HG02938 (cell line): Measurements from ENCODE around the gene SNTG2.
"Not testable (repeated sequence)": the region's sequence is repeated elsewhere in the genome, so short reads cannot be mapped to it uniquely, and the experiment has no call there.

Experiments used
- ATAC-seq: cut with Tn5 transposase; IDR thresholded peaks from one replicate; pipeline ENCODE4 v1.9.1; 2021; ENCODE audit warnings: mild to moderate bottlenecking, moderate library complexity; ENCODE audit not compliant: unreplicated experiment

SNTG2 gene

DNA sequence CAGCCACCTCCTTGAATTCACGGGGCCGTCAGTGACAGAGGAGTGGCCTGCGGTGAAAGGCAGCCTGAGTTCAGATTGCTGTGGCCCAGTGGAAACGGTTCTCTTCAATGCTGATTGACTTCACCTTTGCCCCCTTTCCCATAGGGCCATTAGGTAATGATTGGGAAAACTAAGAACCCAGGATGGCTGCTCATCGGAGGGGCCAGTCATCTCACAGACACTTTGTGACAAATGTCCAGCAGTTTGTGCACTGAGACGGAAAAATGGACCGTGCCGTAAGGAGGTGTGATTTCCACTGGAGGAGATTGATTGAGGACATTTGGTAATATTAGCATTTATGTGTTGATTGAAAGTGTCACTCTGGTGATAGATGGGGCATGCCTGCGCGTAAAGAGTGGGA lies 402.9 kb downstream of the SNTG2 start:
- no peak for ATAC-seq

DNA sequence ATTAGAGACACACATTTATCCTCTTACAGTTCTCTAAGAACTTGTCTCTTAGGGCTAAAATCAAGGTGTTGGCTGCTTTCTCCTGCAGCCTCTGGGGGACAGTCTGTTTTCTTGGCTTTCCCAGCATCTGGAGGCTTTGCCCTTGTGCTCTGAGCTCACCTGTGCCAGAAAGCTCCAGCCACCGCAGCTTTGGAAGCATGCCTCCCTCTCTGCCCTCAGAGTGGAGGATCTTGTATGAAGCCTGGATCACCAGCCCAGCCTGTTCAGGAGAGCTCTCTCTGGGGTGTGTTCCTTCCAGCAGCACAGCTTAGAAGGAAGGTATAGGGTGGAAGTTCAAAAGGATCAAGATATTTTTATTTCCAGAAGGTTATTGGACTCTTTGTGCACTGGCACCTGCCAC lies 409.5 kb downstream of the SNTG2 start:
- no peak for ATAC-seq

DNA sequence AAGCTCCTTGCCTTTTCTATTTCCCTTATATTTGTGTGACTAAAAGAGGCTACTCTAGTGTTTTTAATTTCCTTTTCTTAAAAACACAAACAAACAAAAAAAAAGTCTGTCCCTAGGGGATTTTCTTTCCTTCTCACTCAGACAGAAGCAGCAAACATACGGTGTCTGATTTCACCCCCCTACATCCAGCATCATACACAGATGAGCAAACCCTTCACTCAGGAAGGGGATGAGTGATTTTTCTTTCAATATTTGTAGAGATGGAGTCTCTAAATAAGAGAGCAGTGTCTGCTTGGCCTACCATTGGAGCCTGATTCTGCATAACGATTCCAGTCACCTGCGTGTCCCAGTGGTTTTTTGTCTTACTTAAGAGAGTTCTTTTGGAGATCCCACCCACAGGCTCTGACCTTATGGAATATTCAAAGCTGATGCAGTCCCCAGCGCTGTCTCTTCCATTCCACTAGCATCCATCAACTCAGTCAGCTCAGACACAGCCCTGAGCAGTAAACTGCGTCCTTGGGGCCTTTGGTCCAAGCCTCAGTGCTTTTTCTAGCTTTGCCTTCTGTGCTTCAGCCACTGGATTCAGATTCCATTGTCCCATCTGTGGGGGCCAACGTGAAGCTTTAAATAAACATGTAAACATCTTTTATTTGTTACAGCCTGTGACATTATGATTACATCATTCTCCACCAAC lies 410.1 kb downstream of the SNTG2 start:
- no peak for ATAC-seq

DNA sequence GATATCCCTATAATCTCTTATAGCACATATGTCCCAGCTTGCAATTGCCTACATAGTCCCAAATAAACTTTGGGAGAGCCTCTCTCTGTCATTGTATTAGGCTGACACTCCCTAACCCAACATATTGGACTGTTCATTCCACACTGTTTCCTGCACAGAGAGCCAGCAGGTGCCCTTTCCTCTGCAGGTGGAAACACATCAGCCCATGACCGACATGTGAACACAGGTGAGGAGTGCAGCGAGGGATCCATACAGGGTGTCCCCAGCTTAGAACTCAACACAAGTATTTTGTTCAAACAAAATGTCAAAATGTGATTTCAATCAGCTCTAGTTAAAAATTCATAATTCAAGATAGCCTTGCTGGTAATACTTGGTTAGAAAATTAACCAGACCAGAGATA lies 412.7 kb downstream of the SNTG2 start:
- ATAC-seq = no peak

DNA sequence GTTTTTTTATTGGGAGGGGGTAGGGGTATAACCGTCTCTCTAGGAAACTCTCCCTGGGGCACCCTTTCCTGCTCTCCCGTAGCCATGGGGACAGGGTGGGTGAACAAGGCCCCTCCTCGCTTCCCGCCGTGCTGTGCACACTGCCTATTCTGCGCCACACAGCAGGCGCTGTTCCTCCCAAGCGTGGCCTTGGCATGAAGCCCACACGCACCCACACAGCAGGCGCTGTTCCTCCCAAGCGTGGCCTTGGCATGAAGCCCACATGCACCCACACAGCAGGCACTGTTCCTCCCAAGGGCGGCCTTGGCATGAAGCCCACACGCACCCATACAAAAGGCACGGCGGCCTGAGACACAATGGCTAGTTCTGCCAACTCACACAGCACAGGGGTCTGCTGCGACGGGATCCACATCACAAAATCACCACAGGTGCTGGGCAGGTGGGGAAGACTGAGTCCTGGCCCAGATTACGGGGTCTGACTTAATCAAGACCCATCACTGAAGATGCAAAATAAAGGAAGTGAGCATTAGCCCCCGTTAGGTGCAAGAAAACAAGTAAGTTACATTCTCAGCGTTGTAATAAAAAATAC lies 416.0 kb downstream of the SNTG2 start:
- no peak for ATAC-seq

DNA sequence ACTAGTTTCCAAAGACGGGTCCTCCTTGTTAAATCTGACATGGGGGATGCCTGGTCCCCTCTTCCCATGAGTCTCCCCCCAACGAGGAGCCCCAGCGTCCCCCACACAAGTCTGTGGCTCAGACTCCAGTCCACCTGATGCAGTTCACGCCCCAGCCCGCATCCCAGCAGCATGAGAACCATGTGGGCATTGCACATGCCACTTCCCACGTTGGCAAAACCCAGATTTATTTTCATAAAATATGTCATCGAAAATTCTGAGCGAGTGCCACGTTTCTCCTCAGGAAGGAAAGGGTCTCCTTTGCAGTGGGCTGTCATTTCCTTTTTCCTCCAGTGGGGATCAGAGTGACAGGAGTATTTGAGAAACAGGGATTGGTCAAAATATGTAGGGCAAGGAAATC lies 417.0 kb downstream of the SNTG2 start:
- ATAC-seq = no peak

DNA sequence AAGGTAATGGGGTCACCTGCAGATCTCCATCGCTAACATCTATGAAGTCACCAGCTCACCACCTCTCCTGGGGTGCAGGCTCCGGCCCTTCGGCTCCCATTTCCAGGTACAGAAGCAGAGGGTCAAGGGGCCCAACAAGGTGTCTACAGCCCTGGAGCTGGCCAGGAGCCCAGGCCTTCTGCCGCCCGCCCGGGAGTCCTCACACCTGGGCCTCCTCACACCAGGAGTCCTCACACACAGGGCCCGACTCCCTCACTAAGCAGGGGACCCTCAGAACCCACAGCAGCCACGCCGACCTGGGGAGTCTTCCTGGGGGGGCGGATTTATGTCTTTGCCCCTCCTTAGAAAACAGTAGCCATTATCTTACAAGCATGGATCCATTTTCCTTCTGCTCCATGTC lies 419.3 kb downstream of the SNTG2 start:
- no peak for ATAC-seq

DNA sequence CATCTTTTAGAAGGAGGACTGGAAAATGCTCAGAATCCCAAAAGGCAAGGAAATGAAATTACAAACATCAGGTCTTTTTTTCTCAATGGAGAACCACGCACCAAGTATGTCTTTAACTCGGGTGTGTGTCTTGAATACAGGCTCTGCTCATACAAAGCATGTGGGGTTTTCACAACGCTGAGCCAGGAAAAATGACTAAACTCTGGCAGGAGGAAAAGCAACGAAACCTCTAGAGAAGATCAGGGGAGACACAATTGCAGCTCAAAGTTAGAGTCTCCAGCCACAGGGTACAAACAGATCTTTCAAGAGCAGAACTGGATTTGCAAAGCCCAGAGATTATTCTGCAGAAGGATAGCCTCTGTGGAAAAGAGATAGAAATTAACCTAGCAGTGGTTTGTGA lies 419.8 kb downstream of the SNTG2 start:
- no peak for ATAC-seq

DNA sequence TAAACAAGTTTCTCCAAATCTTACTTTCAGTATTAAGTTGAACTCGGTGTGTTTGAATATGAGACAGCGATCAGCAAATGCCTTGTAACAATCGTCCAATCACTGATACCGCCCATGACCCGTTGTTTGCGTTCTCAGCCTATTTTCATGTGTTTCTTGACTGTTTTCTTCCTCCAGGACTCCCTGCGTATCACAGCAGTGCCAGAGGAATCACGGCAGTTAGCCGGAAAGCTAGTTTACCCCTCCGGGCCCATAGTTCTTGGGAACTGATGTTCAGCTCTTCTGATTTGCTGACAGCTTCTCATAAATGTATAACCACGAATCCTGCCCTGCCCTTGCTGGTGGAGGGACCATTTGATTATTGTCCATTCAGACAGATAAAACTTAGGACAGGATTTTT lies 420.4 kb downstream of the SNTG2 start:
- no peak for ATAC-seq

DNA sequence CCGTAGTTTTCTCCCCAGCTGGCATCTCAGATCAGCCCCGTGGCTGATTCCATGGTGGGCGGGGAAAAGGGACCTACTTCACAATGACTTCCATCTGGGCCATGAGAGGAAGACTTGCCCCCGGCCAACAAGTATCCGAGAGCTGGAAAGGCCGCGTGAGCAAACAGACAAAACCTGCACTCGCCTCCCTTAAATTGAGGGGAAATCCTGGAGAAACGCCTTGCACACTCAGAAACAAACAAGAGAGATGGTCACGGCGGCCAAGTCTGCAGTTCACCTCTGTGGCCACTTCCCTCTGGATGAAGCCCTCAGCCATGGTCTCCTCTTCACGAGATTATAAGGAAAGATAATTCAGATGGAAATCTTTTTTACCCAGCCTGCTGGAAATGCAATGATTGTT lies 423.2 kb downstream of the SNTG2 start:
- no peak for ATAC-seq

DNA sequence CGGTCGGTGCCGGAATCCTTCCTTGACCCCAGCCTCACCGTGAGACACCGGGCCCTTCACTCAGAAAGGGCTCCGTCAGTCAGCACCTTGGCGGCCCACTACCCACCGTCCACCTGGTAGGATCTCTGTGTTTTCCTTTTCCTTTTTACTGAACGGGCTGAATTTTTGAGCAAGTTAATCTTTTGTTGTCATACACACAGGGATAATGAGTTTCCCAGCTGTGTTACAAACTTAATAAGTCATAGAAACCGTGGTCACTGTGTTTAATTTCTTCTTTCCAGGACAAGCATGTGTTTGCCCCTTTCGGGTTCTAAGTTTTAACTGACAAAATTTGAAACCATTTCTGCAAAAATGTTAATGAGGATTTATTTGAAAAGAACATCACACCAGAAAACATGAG lies 423.6 kb downstream of the SNTG2 start:
- ATAC-seq = no peak

DNA sequence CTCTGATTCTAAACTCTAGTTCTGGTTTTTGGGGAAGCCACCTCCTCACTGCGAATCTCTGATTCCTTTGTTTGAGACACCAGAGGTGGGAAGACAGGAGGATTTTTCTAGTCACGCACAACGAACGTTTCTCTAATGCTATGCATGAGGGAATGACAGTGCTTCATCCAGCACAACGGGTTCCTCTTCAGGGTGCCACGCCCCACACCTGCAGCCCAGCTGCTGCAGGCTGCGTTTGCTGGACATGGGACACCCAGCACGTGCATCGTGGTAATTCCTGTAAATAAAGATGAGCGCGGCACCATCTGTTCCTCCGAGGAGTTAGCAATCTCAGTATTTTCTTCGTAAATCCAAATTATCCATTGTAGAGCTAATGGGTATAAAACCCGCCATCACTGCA lies 425.1 kb downstream of the SNTG2 start:
- no peak for ATAC-seq

DNA sequence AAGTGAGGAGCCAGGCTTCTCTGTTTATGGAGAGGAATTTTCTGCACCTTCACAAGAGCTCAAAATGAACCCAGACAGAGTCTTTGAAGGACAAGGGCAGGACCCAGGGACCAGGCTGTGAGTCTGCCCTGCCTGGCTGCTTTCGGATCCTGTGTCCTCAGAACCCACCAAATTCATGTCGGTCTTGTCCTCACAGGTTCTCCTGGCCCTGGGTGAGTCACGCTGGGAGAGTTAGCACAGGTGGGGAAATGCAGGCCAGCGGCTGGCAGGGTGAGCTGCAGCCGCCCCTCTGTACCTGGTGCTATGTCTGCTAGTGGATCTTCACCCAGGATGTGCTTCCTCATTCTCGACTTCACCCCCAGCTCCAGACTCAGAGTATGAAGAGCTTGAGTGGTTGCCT lies 426.8 kb downstream of the SNTG2 start:
- ATAC-seq = no peak

DNA sequence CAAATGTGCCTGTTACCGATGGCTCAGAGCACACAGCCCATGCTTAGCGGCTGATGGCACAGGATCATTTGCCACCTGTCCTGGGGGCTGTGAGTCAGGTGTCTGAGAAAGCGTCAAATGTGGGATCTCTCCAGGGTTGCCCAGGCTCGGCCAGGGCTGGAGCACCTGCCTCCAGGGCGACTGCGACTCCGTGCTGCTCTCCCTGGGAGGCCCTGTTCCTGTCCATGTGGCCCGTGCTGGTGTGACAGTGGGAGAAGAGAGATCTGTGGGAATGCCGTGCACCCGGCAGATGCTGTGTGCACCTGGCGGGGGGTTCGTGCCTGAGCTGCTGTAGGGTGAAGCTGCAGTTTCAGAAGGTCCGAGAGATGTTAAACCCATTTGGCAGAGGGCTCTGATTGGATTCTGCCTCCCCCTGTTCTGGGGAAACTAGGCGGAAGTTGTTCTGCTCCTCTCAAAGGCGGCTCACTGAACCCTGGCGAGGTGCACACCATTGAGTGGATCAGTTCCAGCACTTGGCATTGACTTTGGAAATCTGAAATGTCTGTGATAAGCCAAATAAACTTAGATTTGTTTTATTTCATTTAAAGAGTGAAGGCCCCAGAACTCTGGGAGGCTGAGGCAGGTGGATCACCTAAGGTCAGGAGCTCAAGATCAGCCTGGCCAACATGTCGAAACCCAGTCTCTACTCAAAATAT lies 428.0 kb downstream of the SNTG2 start:
- ATAC-seq = no peak

DNA sequence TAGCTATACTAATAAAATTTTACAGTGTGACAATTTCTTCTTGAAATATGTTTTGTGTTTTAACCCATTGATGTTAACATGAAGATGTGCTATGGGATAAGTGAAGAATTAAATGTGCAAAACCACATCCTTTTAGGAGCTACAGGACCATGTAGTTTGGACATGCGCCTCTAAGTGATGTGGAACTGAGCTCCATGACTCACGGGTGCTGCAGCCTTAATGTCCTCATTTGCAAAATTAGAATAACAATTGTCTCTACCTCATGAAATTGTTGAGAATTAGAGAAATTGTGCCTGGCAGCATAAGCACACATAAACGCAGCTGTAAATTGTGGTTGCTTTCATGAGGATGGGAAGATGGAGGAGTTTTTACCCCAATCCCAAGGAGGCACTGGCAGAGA lies 431.0 kb downstream of the SNTG2 start:
- ATAC-seq = no peak

DNA sequence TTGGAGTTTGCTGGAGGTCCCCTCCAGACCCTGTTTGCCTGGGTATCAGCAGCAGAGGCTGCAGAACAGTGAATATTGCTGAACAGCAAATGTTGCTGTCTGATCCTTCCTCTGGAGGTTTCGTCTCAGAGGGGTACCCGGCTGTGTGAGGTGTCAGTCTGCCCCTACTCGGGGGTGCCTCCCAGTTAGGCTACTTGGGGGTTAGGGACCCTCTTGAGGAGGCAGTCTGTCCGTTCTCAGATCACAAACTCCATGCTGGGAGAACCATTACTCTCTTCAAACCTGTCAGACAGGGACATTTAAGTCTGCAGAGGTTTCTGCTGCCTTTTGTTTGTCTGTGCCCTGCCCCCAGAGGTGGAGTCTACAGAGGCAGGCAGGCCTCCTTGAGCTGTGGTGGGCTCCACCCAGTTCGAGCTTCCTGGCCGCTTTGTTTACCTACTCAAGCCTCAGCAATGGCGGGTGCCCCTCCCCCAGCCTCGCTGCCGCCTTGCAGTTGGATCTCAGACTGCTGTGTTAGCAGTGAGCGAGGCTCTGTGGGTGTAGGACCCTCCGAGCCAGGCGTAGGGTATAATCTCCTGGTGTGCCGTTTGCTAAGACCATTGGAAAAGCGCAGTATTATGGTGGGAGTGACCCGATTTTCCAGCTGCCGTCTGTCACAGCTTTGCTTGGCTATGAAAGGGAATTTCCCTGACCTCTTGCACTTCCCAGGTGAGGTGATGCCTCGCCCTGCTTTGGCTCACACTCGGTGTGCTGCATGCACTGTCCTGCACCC lies 437.5 kb downstream of the SNTG2 start:
- ATAC-seq = not testable (repeated sequence)

DNA sequence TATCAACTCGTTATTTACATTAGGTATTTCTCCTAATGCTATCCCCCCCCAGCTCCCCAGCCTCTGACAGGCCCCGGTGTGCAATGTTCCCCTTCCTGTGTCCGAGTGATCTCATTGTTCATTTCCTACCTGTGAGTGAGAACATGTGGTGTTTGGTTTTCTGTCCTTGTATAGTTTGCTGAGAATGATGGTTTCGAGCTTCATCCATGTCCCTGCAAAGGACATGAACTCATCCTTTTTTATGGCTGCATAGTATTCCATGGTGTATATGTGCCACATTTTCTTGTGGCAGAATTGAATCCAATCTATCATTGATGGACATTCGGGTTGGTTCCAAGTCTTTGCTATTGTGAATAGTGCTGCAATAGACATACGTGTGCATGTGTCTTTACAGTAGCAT lies 439.5 kb downstream of the SNTG2 start:
- ATAC-seq = not testable (repeated sequence)

DNA sequence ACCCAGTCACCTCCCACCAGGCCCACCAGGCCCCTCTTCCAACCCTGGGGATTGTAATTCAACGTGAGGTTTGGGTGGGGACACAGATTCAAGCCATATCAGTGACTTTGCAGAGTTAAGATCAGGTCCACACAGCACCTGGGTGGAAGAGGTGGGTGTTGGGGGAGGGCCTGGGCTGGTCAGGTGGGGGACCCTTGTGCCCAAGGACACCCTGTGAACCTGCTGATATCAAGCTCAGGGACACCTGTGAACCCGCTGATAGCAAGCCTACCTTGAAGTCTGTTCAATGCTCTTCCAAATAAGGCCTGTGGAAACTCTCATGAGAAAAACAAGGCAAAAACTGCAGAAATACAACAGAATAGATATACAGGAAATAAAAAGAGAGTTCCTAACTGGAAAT lies 442.7 kb downstream of the SNTG2 start:
- no peak for ATAC-seq

DNA sequence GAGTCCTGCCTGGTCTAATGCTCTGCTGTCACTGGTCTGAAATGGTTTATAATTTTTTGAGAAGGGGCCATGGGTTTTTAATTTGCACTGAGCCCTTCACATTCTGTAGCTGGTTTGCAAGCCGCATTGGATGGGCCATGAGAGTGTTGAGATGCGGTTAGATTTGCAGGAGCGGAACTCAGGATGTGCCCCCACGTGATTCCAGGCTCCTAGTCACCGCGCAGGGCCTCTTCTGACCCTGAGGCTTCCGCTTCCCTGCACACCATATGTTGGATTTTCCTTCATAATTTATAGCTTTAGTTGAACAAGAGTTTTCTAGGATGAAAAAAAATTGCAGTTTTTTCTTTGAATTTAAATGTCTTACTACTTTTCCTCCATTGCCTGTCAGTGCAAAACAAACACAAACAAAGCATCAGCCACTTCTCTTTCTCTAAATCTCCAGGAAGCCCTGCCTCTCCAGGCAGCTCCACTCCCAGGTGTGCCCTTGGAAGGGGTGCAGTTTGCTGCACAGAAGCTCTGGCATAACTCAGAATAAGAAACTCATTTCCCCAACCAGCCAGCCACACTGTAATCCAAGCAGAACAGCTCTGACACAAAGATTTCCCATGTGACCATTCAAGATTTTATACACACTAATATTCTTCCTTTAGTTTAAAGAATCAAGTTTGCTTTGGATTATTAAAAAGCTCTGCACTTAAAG lies 444.2 kb downstream of the SNTG2 start:
- no peak for ATAC-seq

DNA sequence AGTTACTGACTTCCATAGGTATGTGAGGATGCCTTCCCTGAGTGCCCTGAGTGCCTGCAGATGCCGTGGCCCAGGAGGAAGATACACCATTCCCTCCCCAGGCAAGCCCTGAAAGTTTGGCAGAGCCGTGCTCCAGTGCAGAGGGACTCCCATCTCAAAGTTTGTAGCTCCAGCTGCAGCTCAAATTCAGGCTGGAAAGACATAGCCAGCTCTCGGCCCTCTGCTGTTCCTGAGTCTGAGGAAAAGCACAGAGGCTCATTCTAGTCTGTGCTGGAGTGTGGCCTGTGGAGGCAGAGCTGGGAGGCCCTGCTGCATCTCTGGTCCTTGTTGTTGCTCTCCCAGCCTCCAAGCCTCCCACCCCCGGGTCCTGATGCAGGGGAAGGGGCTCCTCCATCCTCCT lies 446.7 kb downstream of the SNTG2 start:
- no peak for ATAC-seq

DNA sequence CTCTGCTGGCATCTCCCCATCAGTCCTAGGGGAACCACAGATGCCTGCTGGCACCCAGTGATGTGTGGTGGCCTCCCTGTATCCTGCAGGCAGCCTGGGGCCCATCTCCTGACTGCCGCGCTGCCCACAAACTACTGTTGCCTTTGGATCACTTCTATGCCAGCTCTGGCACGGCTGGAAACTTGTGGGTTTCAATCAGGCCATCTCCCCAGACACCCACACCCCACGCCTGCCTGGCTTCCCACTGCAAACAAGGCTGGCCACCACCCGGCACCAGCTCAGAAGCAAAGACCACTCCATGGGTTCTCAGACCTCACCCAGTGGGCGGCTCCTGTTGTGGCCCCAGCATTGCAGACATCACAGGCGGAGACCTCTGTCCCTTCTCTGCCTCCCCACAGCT lies 447.5 kb downstream of the SNTG2 start:
- ATAC-seq = no peak
